HG03039 (cell line): ENCODE results near the gene IGF2.

Experiments used
- ATAC-seq: cut with Tn5 transposase; IDR thresholded peaks from one replicate; pipeline ENCODE4 v1.9.1; 2021; ENCODE audit warnings: mild to moderate bottlenecking, moderate library complexity; ENCODE audit not compliant: unreplicated experiment

The IGF2 gene

DNA sequence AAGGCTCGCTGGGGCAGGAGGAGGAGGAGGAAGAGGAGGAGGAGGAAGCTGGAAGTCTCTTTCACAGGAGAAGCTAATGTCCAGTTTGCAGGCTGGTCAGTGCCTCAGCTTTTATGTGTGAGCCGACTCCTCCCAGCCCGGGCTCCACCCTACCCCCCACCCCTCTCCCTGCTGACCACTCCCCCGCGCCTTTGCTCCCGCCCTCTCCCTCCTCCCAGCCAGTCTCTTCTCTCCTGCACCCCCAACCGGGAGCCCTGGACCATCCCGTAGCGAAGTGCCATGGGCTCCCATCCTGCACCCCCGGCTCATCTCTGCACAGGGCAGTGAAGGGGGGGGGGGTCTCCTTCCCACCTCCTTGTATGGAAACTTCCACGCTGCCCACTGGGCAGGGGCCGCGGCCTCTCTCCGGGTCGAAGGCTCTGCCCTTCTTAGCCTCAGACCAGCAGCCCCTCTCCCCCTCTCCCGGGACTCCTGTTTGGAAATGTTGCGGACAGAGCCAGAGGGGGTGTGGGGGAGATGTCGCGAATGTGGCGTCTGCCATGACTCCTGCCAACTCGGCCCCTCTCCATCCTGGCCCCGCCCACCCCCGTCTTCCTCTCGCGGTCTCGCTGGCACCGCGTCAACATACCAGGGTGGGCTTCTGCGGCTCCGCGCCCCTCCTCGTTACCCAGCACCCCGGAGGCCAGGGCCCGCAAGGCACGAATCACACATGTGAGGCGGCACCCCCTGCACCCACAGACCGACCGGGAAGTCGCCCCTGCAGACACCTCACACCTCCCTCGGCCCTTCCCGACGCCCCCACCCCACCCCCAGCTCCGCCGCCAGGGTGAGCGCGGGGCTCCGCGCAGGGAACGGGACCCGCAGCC, 1.8 kb downstream of the IGF2 start:
- no peak for ATAC-seq

DNA sequence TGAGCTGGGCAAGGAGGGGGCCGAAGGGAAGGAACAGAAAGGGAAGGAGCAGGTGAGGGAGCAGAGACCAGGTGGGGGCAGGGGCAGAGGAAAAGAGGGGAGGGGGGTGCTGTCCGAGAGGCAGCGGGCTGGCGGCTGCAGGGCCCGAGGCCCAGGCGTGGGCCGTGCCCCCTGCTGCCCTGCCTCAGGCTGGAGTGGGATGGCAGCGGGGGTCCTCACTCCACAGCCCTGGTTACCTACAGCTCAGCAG, 2.3 kb downstream of the IGF2 start:
- no peak for ATAC-seq

DNA sequence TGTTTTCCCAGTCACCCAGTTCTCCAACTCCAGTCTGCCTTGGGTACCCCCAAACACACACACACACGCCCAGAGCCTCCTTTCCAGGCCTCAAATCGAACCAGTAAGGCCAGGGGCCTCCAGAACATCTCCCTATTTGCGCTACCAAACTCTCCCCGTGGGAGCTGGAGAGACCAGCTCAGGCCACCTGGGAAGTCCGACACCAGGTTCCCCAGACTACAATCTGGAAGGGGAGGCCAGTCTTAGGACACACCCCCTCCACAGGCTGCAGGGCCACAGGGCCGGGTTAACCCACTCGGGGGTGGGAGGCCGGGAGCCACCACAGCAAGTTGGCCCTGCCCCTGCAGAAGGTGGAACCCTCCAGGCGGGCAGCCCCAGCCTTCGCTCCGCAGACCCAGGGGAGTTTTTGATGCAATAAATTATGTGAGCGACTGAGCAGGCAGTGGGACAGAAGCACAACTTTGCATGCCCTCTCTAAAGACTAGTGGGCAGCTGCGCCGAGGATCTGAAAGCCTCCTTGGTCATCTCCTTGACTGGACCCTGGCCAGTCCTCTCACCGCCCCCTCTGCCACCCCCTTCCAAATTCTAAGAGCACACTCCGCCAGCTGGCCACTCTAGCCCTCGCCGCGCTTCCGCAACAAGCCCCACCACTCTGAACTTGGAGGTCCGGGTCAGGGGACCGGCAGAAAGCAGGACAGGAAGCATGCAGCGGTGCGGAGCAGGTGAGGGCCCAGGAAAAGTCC, 2.8 kb downstream of the IGF2 start:
- ATAC-seq = no peak

DNA sequence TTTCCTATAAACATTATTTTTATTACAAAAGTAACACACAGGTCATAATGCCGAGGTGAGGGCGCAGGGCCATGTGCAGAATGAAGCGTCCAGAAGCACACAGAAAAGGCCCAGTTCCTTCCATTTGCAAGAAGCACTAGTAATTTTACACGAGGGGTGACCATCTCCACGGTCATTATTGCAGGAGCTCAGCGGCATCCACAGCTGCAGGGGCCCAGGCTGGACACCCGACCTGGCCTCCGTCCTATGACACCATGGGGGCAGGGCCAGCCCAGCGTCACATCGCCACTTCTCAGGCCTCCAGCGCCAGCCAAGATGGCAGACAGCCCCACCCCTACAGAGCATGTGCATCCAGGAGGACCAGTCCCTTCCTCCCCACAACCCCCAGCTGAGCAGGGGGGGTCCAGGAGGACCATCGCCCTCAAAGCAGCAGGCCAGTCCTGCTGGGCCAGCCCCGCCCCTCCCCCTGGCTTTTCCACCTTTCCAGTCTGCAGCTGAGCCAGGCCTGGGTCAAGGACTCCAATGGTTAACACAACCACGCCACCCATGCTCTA, 3.5 kb downstream of the IGF2 start:
- no peak for ATAC-seq

DNA sequence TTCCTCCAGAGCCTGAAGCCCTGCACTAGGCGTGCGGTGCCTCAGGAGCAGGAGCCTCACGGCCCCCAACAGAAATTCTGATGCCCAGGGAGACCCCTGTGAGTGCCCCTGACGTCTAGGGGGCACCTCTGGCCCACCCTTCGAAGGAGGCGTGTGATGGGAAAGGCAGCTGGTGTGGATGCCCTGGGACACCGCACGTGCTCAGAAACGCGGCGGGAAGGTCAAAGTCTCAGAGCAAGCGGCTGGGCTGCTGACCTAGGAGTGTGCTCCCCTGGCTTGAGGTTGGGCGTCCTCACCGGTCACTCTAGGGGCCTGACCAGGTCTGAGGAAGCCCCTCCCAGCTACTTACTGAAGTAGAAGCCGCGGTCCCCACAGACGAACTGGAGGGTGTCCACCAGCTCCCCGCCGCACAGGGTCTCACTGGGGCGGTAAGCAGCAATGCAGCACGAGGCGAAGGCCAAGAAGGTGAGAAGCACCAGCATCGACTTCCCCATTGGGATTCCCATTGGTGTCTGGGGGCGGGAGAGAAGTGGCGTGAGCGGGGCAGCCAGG, 4.1 kb downstream of the IGF2 start:
- ATAC-seq = no peak

DNA sequence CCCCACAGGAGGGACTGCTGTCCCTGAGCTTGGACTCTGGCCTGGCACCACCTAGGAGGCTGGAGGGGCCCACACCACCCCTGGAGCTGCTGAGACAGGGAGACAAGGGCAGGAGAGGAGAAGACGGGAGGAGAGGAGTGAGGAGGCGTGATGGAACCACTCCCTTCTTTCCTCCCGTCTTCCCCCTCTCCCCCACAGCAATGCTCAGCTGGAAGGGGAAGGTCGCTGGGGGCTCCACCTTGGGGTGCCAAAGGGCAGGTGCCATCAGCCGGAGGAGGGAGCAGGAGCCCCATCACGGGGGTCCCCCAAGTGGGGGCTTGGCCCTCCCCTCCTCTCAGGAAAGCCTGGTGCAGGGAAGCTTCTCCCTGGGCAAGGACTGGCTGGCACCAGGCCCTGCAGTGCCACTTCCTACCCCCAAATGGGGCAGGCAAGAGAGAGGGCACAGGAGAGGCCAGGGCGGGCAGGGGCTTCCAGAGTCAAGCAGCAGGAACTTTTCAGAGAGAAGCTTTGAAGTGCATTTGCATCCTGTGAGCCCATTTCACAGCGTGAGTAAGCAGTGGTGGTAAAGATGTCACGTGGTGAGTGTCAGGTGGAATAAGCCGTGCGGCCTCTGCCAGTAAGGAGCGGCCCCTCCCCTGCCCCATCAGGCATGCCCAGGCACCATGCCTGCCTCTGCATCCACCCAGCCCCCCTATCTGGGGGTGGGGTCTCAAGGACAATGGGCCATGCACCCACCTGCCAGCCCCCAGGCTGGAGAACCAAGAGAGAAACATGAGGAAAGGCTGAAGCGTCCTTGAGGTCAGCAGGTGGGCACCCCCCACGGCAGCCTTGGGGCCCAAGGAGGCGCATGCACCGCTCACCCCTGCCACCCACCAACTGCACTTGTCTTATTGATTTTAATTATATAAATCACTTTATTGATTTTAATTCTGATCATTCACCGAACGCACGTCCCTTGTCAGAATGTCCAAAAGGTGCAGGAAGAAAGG, 4.9 kb downstream of the IGF2 start:
- ATAC-seq = no peak

DNA sequence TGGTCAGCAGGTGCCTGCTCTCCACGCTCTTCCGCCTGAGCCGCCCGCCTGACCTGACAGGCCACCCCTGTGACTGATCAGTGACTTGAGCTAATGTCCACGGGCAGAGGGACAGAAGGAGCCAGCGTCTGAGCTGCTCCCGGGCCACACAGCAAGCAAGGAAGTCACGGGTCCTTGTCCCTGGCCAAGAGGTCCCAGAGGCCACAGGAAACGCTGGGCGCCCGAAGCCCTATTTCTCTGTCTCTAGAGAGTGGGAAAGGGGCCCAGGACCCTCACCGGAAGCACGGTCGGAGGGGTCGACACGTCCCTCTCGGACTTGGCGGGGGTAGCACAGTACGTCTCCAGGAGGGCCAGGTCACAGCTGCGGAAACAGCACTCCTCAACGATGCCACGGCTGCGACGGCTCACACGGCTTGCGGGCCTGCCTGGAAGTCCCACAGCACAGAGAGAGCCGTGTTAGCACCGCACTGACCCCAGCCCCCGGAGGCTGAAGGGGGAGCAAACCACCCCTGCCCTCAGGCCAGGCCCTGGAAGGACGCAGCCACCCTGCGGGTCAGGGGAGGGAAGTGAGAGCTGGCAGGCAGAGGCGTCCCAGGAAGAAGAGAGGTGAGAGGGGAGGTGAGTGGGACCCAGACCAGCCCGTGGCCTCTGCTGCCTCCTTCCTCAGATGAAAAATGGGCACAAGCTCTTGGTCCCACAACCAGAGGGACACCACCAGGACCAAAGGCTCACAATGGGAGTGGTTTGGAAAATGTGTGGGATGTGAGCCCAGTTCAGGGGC, 5.8 kb downstream of the IGF2 start:
- ATAC-seq = no peak

DNA sequence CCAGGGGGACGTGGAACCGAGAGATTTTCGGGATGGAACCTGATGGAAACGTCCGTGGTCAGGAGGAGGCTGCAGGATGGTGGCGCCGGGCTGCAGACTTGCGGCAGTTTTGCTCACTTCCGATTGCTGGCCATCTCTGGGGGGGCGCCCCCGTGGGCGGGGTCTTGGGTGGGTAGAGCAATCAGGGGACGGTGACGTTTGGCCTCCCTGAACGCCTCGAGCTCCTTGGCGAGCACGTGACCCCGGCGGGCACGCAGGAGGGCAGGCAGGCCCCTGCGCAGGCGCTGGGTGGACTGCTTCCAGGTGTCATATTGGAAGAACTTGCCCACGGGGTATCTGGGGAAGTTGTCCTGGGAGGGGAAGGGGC, 6.3 kb downstream of the IGF2 start:
- no peak for ATAC-seq

DNA sequence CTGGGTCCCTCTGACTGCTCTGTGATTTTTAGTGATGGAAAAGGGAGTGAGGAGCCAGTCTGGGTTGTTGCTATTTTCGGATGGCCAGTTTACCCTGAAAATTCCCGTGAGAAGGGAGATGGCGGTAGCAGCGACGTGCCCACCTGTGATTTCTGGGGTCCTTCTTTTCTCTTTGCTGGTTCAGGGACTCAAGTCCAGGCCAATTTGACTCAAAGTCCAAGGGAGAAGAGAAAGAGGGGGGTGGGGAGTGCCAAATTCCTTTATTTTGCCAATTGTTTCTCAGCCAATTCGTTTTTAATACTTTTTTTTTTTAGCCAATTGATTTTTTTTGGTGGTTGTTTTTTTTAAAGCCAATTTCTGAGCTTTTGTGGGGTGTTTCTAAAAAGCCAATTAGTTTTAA, 6.9 kb downstream of the IGF2 start:
- ATAC-seq = no peak

DNA sequence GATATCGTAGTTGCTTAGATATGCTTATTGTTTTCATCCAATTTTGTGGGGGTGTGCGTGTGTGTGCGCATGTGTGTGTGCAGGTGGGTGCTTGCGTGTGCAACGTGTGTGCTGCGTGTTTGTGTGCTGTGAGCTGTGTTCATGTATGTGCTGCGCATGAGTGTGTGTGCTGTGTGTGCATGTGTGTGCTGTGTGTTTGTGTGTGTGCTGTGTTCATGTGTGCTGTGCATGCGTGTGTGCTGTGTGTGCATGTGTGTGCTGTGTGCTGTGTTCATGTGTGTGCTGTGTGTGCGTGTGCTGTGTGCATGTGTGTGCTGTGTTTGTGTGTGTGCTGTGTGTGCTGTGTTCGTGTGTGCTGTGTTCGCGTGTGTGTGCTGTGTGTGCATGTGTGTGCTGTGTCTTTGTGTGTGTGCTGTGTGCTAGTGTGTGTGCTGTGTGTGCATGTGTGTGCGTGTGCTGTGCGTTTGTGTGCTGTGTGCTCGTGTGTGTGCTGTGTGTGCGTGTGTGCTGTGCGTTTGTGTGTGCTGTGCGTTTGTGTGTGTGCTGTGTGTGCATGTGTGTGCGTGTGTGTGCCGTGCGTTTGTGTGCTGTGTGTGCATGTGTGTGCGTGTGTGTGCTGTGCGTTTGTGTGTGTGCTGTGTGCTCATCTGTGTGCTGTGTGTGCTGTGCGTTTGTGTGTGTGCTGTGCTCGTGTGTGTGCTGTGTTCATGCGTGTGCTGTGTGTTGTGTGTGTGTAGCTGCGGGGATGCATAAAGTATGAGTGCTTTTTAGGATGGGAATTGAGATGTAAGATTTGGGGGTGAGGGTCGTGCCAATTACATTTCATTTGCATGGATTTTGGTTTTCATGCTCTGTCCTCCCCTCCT, 7.6 kb downstream of the IGF2 start:
- ATAC-seq = no peak

DNA sequence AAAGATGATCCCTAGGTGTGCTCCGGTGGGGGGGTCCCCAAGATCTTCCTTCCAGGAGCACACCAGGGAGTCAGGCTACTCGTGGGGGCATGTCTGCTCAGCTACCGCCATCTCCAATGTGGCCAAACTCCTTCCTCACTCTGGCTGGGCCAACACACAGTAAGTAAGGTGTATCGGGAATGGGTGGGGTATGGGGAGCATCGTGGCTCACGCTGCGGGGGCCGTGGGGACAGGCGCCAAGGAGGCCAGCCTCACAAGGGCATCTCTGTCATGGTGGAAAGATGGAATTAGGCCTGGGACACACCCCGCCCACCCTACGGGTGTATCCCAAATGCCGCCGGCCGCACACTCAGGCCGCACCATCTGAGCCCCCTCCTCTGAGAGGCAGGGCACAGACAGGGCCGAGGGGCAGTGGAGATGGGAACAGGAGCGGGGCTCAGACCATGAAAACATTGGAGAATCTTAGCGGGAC, 8.3 kb downstream of the IGF2 start:
- no peak for ATAC-seq

DNA sequence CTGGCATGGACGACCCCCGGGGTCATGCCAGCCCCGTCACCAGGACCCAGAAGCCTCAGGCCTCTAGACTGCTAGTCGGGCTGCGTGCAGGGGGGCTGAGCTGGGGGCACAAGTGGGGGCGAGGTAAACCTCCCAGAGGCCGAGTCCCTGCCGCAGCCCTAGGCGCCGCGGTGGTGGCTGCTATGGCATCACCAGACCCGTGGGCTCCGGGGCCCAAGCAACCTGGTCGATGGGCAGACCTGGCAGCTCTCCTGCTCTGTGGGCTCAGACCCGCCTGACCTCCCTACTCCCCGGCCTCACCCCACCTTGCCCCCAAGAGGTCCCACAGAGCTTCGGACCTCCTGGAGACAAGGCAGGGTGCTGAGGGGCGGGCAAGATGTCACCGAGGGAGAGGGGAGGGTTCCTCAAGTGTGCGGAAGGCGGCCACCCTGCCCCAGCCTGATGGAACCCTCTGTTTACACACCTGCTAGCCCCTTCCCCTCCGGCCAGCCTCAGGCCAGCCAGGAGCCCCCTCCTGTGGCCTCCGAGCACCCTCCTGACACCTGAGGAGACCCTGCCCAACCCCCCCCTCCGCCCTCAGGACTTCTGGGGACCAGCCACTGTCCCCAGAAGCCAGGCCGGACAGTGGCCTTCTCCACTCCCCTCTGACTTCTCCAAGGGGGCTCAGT, 9.4 kb downstream of the IGF2 start:
- no peak for ATAC-seq

DNA sequence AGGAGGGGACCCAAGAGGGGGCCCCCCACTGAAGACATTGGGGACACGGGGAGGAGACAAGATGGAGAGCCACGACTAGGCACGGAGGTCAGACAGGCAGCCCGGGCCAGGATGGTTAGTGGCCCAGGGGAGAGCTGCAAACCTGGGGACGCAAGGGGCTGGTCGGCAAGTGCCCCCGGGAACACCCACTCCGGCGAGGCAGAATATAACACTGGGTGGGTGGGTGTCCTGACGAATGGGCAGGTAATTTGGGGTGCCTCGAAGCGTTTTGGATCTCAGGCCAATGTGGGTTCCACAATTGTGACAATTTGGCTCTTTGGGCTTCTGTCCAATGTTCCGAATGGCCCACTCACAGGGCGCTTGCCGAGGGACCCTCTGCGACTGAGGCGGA, 9.9 kb downstream of the IGF2 start:
- ATAC-seq = no peak

DNA sequence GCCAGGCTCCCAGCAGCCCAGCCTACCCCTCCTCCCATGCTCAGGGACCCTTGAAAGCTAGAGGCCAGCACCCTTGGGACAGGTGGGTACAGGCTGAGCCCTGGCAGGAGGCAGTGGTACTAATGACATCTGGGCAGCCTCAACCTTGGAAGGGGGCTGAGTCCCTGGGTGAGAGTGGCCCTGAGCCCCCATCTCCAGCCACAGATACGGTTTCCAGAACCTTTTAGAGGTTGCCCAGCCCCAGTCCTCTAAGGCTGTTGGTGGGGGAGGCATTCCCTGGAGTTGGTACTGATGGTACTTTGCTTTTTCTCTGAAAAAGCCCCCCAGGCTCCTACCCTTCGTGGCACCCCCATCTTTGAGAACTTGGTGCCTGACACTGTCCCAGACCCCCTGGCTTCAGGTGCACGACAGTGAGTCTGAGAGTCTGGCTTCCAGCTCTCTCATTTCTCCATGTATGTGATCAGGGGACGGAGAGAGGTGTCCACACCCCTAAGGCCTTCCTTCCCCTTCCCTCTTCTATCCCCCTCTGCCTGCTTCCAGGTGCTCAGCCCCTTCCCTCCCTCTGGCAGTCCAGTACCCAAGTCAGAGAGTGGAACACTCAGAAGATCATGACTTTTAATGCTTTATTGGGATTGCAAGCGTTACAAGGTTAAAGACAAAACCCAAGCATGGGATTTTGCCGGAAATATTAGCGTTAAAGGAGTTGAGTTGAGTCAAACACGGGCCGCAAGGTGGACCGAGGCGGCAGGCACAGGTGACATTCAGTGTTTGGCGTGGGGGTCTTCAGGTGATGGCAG, 10.5 kb downstream of the IGF2 start:
- no peak for ATAC-seq

DNA sequence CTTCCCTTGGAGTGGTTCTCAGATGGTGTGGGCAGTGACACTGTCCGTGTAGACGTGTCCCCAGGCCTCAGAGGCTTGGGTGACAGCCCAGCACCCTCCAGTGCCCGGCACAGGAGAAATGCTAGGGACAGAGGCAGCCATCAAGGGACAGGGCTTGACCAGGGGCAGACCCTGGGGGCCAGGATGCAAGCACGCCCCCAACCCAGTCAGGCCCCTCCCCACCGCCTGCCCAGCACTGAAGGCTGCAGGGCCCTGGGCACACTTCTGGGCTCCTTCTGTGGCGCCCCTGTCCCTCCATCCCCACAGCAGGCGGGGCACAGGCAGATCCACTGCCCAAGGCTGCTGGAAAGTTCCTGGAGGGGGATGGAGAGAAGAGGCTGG, 11.1 kb downstream of the IGF2 start:
- ATAC-seq = no peak

DNA sequence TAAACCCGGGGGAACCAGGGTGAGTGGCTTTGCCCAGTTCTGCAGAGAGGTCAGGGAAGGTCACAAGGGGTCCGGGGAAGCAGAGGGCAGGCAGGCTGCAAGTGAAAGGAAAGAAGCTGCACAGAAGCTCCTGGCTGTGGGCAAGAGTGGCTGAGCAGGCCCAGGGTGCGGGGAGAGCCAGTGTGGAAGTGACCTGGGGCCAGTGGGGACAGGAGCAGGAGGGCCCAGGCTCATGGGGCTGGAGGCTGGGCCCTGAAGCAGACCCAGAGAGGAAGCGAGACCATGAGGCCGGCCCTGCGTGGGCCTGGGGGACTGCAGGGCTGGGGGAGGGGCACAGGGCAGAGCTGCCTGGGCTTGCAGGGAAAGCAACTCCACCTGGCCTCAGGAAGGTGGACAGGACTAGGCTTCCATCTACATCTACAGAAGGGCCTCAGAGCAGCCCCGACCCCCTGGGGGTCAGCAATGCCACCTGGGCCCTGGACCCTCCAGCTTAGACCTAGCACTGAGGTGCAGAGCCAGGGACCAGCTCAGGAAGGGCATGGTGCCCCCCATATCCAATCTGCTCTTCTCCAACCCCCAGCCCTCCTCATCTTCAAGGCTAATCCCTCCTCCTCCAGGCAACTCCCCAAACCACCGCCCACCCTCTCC, 11.6 kb downstream of the IGF2 start:
- no peak for ATAC-seq

DNA sequence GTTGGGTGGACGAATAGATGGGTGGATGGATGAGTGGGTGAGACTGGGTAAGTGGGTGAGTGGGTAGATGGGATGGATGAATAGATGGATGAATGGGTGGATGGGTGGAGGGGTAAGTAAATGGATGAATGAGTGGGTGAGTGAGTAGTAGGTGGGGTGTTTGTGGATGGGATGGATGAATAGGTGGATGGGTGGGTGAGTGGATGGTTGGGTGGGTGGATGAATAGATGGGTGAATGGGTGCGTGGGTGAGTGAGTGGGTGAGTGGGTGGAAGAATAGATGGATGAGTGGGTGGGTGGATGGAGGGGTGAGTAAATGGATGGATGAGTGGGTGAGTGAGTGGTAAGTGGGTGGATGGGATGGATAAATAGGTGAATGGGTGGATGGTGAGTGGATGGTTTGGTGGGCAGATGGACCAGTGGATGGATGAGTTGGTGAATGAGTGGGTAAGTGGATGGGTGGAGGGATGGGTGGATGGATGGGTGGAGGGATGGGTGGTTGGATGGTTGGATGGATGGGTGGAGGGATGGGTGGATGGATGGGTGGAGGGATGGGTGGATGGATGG, 12.6 kb downstream of the IGF2 start:
- no peak for ATAC-seq
